22Rv1 (cell line): Measurements from ENCODE around the gene C1orf115.

Experiments
- ZFX ChIP-seq: fragments of 450-650 bp; IDR thresholded peaks from 2 replicates; pipeline ENCODE4 v1.6.1; 2017; ENCODE audit warnings: antibody characterized with exemption, borderline replicate concordance
- TF ChIP-seq, protein P1 (sequence below): fragments of 450-650 bp; IDR thresholded peaks from 2 replicates; pipeline ENCODE4 v1.5.1; 2017; ENCODE audit warnings: mild to moderate bottlenecking

DNA sequence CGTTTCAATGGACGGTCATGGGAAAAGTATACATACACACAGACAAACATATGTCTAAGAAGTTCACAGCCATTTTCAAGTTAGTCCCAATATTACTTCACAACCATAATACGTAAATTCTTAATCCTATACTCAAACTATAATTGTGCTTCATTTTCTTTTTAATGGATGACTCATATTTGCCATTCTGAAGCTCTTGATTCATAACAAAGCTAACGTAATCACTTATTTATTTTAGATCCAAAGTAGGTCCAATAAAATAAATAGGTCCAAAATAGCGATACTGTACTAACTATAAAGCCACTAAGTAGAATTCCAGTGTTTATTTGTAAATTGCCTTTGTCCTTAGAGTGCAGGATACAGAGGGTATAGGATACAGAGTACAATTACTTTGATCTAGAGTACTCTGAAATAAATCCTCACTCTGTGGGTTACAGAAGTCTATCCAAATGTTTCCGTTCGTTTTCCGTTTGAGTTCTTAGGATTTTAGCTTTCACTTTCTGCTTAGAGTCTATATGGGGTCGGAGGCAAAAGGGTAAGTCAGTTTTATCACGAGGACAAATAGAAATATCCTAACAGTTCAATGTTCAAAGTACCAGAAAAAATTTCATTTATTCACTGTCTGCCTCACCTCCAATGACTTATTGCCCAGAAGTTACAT, 8.8 kb upstream of the C1orf115 start:
- TF ChIP-seq, protein P1, sequence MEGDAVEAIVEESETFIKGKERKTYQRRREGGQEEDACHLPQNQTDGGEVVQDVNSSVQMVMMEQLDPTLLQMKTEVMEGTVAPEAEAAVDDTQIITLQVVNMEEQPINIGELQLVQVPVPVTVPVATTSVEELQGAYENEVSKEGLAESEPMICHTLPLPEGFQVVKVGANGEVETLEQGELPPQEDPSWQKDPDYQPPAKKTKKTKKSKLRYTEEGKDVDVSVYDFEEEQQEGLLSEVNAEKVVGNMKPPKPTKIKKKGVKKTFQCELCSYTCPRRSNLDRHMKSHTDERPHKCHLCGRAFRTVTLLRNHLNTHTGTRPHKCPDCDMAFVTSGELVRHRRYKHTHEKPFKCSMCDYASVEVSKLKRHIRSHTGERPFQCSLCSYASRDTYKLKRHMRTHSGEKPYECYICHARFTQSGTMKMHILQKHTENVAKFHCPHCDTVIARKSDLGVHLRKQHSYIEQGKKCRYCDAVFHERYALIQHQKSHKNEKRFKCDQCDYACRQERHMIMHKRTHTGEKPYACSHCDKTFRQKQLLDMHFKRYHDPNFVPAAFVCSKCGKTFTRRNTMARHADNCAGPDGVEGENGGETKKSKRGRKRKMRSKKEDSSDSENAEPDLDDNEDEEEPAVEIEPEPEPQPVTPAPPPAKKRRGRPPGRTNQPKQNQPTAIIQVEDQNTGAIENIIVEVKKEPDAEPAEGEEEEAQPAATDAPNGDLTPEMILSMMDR, result no peak
- TF ChIP-seq ZFX, result no peak
